Uterus (tissue), 2 donors: ENCODE data around the gene ARL10.

Experiments used
- POLR2A ChIP-seq, 2 donors: fragments of 450-650 bp; IDR thresholded peaks; one replicate each; pipeline ENCODE4 v1.6.1; 2016; ENCODE audit warnings: antibody characterized with exemption in 2 of 2, mild to moderate bottlenecking in 1 of 2, moderate library complexity in 1 of 2
- TF ChIP-seq, protein P1 (sequence below), 4 experiments: fragments of 200-600 bp in 2 of 4; fragments of 450-650 bp in 2 of 4; sonication (generic) in 2 of 4; IDR thresholded peaks; one replicate each; pipeline ENCODE4 v1.5.1; 2016 to 2019; ENCODE audit warnings: antibody characterized with exemption in 4 of 4, mild to moderate bottlenecking in 2 of 4, moderate library complexity in 1 of 4

DNA sequence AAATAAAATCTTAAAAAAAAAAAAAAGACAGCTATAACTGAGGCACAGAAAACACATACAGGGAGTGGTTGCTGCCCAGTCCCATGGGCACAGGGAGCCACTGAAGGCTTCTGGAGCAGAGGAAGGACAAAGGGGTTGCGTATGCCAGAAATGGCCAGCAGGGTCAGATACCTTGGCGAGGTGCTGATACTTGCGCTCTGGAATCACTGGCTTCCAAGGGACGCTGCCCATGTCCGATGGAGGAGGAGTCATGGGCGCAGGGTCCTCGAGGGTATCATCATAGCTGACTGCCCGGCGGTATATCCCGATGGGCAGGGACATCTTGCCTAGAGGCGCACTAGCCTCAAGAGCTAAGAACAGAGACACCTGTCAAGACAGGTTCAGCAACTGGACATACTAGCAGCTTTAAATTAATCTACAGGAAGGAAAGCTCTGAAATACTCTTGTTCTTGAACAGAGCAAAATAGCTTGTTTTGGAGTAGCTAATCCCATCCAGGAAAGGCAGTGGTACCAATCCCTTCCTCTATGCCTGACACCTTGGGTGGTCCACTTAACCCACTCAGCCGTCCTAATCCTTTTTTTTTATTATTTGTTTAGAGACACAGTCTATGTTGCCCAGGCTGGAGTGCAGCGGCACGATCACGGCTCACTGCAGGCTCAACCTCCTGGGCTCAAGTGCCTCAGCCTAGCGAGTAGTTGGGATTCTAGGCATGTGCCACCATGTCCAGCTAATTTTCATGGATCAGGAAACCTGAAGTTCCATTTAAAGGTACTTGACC, 9.7 kb upstream of the ARL10 start:
- TF ChIP-seq, protein P1, sequence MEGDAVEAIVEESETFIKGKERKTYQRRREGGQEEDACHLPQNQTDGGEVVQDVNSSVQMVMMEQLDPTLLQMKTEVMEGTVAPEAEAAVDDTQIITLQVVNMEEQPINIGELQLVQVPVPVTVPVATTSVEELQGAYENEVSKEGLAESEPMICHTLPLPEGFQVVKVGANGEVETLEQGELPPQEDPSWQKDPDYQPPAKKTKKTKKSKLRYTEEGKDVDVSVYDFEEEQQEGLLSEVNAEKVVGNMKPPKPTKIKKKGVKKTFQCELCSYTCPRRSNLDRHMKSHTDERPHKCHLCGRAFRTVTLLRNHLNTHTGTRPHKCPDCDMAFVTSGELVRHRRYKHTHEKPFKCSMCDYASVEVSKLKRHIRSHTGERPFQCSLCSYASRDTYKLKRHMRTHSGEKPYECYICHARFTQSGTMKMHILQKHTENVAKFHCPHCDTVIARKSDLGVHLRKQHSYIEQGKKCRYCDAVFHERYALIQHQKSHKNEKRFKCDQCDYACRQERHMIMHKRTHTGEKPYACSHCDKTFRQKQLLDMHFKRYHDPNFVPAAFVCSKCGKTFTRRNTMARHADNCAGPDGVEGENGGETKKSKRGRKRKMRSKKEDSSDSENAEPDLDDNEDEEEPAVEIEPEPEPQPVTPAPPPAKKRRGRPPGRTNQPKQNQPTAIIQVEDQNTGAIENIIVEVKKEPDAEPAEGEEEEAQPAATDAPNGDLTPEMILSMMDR (IDR thresholded peaks at IDR 0.05) = no peak
- no peak for TF ChIP-seq POLR2A (IDR thresholded peaks at IDR 0.05)
